Neural cell (in vitro differentiated cells): ENCODE measurements around the gene MSH3. TPM values are rescaled to one million over a fixed set of nuclear protein-coding genes. Genes with fewer than 3 reads are reported as not detected.

Source experiments
- H2AFZ ChIP-seq: fragments of 200-600, 300-800 bp; sonication (generic), shearing (Covaris generic); 2 replicates; pipeline ENCODE4 v1.6.0; 2014; ENCODE audit warnings: low read depth, mild to moderate bottlenecking, antibody characterized with exemption, low read length, moderate library complexity
- H3F3A ChIP-seq: fragments of 200-600 bp; shearing (Covaris generic); 2 replicates; pipeline ENCODE4 v1.6.1; 2016; ENCODE audit warnings: mild to moderate bottlenecking, moderate library complexity, mixed read lengths, antibody characterized with exemption, low read length; ENCODE audit not compliant: insufficient read depth, poor library complexity, severe bottlenecking
- H3K27ac ChIP-seq: fragments of 200-600, 300-800 bp; sonication (generic), shearing (Covaris generic); 2 replicates; pipeline ENCODE4 v1.5.1; 2014; ENCODE audit warnings: mild to moderate bottlenecking, low read length, moderate library complexity
- H3K27me3 ChIP-seq: fragments of 300-800, 200-600 bp; sonication (generic), shearing (Covaris generic); 2 replicates; pipeline ENCODE4 v1.6.0; 2014; ENCODE audit warnings: mild to moderate bottlenecking, low read depth, low read length, moderate library complexity; ENCODE audit not compliant: insufficient read depth
- H3K36me3 ChIP-seq: fragments of 300-800, 200-600 bp; sonication (generic), shearing (Covaris generic); 2 replicates; pipeline ENCODE4 v1.5.1; 2014; ENCODE audit warnings: mild to moderate bottlenecking, antibody characterized with exemption, low read length, moderate library complexity; ENCODE audit not compliant: insufficient read depth
- H3K4me2 ChIP-seq: fragments of 300-800, 200-600 bp; sonication (generic), shearing (Covaris generic); 2 replicates; pipeline ENCODE4 v1.6.0; 2014; ENCODE audit warnings: mild to moderate bottlenecking, low read length
- H3K4me3 ChIP-seq: fragments of 300-800, 200-600 bp; sonication (generic), shearing (Covaris generic); 2 replicates; pipeline ENCODE4 v1.5.1; 2014; ENCODE audit warnings: mild to moderate bottlenecking, low read length, moderate library complexity
- H3K79me2 ChIP-seq: fragments of 200-600 bp; shearing (Covaris generic); replicated peaks from 2 replicates; pipeline ENCODE4 v1.6.0; 2014; ENCODE audit warnings: mild to moderate bottlenecking, low read length, moderate library complexity; ENCODE audit not compliant: insufficient read depth
- H3K9ac ChIP-seq: fragments of 300-800, 200-600 bp; sonication (generic), shearing (Covaris generic); 2 replicates; pipeline ENCODE4 v1.6.1; 2016; ENCODE audit warnings: mild to moderate bottlenecking, low read length, mixed read lengths
- H3K9me2 ChIP-seq: fragments of 200-600 bp; shearing (Covaris generic); 2 replicates; pipeline ENCODE4 v1.6.1; 2016; ENCODE audit warnings: mild to moderate bottlenecking, low read length, mixed read lengths; ENCODE audit not compliant: insufficient read depth
- H3K9me3 ChIP-seq: fragments of 200-600, 300-800 bp; sonication (generic), shearing (Covaris generic); 2 replicates; pipeline ENCODE4 v1.6.1; 2016; ENCODE audit warnings: mild to moderate bottlenecking, mixed run types, low read length, moderate library complexity, mixed read lengths
- H4K20me1 ChIP-seq: fragments of 200-600 bp; shearing (Covaris generic); 2 replicates; pipeline ENCODE4 v1.6.1; 2016; ENCODE audit warnings: mild to moderate bottlenecking, mixed run types; ENCODE audit not compliant: insufficient read depth
- CTCF ChIP-seq: fragments of 450-650 bp; IDR thresholded peaks from 2 replicates; pipeline ENCODE4 v1.5.1; 2014; ENCODE audit warnings: antibody characterized with exemption, mild to moderate bottlenecking, moderate library complexity; ENCODE audit not compliant: poor library complexity, severe bottlenecking
- EP300 ChIP-seq: fragments of 450-650 bp; conservative IDR thresholded peaks from 2 replicates; pipeline ENCODE4 v1.6.1; 2014; ENCODE audit warnings: antibody characterized with exemption, mild to moderate bottlenecking, moderate library complexity; ENCODE audit not compliant: poor library complexity, severe bottlenecking
- EZH2 ChIP-seq: fragments of 200-600, 300-800 bp; shearing (Covaris generic), sonication (generic); IDR thresholded peaks from 2 replicates; pipeline ENCODE4 v1.6.1; 2014; ENCODE audit warnings: antibody characterized with exemption, low read length, borderline replicate concordance, mild to moderate bottlenecking; ENCODE audit not compliant: insufficient read depth, poor library complexity, severe bottlenecking
- MXI1 ChIP-seq: fragments of 450-650 bp; conservative IDR thresholded peaks from 2 replicates; pipeline ENCODE4 v1.6.1; 2014; ENCODE audit warnings: antibody characterized with exemption, mild to moderate bottlenecking; ENCODE audit not compliant: poor library complexity, severe bottlenecking
- POLR2AphosphoS5 ChIP-seq: IDR thresholded peaks from 2 replicates; pipeline ENCODE4 v1.6.1; 2012
- RAD21 ChIP-seq: fragments of 450-650 bp; conservative IDR thresholded peaks from 2 replicates; pipeline ENCODE4 v1.6.1; 2014; ENCODE audit warnings: antibody characterized with exemption, mild to moderate bottlenecking, moderate library complexity
- REST ChIP-seq: IDR thresholded peaks from 2 replicates; pipeline ENCODE4 v1.6.1; 2012; ENCODE audit warnings: borderline replicate concordance
- SMC3 ChIP-seq: fragments of 450-650 bp; conservative IDR thresholded peaks from 2 replicates; pipeline ENCODE4 v1.6.1; 2014; ENCODE audit warnings: antibody characterized with exemption, mild to moderate bottlenecking, moderate library complexity; ENCODE audit not compliant: poor library complexity
- TAF1 ChIP-seq: IDR thresholded peaks from 2 replicates; pipeline ENCODE4 v1.6.1; 2012; ENCODE audit warnings: low read depth
- polyA plus RNA-seq: library from polyadenylated mRNA; depleted of rRNA; stranded (reverse); fragments of >200 nt; gene quantifications from 2 replicates; pipeline ENCODE4 v1.2.3, GENCODE V29; 2014

MSH3 gene
- polyA plus RNA-seq, 1 donor from 2014 or later = 9.8 TPM

- H3K4me3 ChIP-seq = no peak overlapping the region
- no peaks in the 10 kb centered on the region for H3K9me3 ChIP-seq
- H3F3A ChIP-seq = no peaks in the 10 kb centered on the region
- no peaks in the 10 kb centered on the region for H4K20me1 ChIP-seq
- H3K36me3 ChIP-seq = no peaks in the 10 kb centered on the region
- TF ChIP-seq SMC3 = no peak
- TF ChIP-seq RAD21 = no peak
- no peak for TF ChIP-seq MXI1
- TF ChIP-seq EP300 = no peak
- TF ChIP-seq CTCF = no peak
- no peak for TF ChIP-seq TAF1
- TF ChIP-seq EZH2 = no peak
- TF ChIP-seq POLR2AphosphoS5 = no peak
- TF ChIP-seq REST = no peak
- H3K27me3 ChIP-seq = no peaks in the 10 kb centered on the region
- no peaks in the 10 kb centered on the region for H3K9me2 ChIP-seq
- H3K79me2 ChIP-seq = no peaks in the 10 kb centered on the region
- H2AFZ ChIP-seq = no peak overlapping the region
- H3K27ac ChIP-seq = no peak overlapping the region
- H3K9ac ChIP-seq = no peak overlapping the region
- H3K4me2 ChIP-seq = no peak overlapping the region
These were observed 82.3 kb downstream of the MSH3 start for GRCh38 chr5:80736730-80737129.

- Histone ChIP-seq H2AFZ (no peak overlapping the region), H3K27me3 (no peaks in the 10 kb centered on the region), H3F3A (no peaks in the 10 kb centered on the region), H3K36me3 (no peaks in the 10 kb centered on the region), H4K20me1 (no peaks in the 10 kb centered on the region), H3K9ac (no peak overlapping the region), H3K27ac (no peak overlapping the region), H3K9me3 (no peaks in the 10 kb centered on the region), H3K79me2 (no peaks in the 10 kb centered on the region), H3K4me2 (no peak overlapping the region), H3K4me3 (no peak overlapping the region), H3K9me2 (no peaks in the 10 kb centered on the region)
- no peak for TF ChIP-seq RAD21
- no peak for TF ChIP-seq EP300
- TF ChIP-seq TAF1 = no peak
- TF ChIP-seq CTCF = no peak
- TF ChIP-seq EZH2 = no peak
- TF ChIP-seq POLR2AphosphoS5 = no peak
- no peak for TF ChIP-seq REST
These were observed 84.0 kb downstream of the MSH3 start for GRCh38 chr5:80738466-80738865.
